GM12864 (cell line): Measurements from ENCODE around the gene PITPNB.

Source experiments
- DNase-seq: peaks from one replicate; pipeline ENCODE4 v3.0.0-alpha.2; 2011; ENCODE audit warnings: low read depth
- H3K4me3 ChIP-seq: 2 replicates; pipeline ENCODE4 v1.5.1; 2011; ENCODE audit warnings: mild to moderate bottlenecking, low read depth, low read length, control low read depth
- TF ChIP-seq, protein P1 (sequence below): IDR thresholded peaks from 2 replicates; pipeline ENCODE4 v1.5.1; 2011; ENCODE audit warnings: low read depth, mild to moderate bottlenecking, moderate library complexity, low read length, control low read depth, inconsistent platforms; ENCODE audit errors: missing control alignments

Gene PITPNB

DNA sequence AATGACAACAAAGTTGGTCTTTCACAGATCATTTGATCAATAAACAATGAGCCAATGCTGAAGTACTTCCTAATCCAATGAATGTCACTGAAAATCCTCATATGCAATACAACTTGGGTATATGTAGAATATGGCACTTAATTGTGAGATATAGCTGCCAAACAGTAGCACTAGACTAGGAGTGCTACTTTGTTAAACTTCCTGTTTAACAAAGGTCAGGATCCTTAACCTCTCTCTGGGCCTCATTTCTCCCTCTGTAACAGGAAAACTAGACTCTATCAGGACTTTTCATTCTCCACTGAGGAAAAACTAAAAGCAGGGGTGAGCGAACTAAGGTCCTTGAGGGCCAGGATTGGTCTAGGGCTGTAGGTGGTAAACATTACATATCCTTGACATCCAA is 56.1 kb downstream of the PITPNB start:
- H3K4me3 ChIP-seq = no peak overlapping the region
- DNase-seq = no peak
- TF ChIP-seq, protein P1, sequence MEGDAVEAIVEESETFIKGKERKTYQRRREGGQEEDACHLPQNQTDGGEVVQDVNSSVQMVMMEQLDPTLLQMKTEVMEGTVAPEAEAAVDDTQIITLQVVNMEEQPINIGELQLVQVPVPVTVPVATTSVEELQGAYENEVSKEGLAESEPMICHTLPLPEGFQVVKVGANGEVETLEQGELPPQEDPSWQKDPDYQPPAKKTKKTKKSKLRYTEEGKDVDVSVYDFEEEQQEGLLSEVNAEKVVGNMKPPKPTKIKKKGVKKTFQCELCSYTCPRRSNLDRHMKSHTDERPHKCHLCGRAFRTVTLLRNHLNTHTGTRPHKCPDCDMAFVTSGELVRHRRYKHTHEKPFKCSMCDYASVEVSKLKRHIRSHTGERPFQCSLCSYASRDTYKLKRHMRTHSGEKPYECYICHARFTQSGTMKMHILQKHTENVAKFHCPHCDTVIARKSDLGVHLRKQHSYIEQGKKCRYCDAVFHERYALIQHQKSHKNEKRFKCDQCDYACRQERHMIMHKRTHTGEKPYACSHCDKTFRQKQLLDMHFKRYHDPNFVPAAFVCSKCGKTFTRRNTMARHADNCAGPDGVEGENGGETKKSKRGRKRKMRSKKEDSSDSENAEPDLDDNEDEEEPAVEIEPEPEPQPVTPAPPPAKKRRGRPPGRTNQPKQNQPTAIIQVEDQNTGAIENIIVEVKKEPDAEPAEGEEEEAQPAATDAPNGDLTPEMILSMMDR = no peak

- no peak overlapping the region for H3K4me3 ChIP-seq
- no peak for DNase-seq
- TF ChIP-seq, protein P1 = no peak
Measured at GRCh38 chr22:27859336-27859735, 59.7 kb downstream of the PITPNB start.

DNA sequence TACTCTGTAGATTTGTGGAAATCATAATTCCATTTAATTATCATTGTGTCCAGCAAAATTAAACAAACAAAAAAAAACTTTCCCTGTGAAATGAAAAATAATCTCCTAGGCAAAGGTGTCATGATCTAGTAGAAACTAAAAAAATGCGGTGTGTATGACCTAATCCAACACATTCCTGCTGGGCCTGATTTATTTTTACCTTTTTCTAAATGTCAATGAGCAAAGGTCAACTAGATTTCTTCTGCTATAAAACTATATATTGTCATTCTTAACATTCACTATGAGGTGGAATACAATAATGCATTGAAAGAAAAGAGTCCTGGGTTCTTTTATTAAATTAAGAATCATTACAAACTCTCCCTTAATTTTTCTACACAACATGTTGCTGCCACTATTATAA is 60.4 kb downstream of the PITPNB start:
- TF ChIP-seq, protein P1 = no peak
- H3K4me3 ChIP-seq = no peak overlapping the region
- DNase-seq = no peak

DNA sequence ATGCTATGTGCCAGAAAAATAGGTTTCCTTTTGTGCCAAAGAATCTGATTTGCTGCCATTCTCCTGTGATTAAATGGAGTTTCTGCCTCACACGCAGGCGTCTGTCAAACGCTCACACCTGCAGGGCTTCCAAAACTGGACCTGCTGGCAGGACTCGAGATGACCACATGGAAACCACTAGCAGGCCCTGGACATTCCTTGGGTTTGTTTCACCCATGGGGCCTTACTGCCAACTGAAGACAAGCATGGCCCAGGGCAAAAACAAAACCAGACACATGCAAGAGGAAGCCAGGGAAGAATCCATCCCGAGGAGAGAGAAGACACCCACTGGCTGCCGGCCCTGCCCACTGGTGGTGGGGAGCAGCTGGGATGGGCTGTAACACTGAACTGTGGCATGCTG is 61.6 kb downstream of the PITPNB start:
- TF ChIP-seq, protein P1 = no peak
- no peak for DNase-seq
- H3K4me3 ChIP-seq = no peak overlapping the region

GRCh38 chr22:27856386-27856785 is 62.7 kb downstream of the PITPNB start:
- TF ChIP-seq, protein P1 = no peak
- no peak overlapping the region for H3K4me3 ChIP-seq
- DNase-seq = no peak

- DNase-seq = no peak
- TF ChIP-seq, protein P1 = no peak
- no peak overlapping the region for H3K4me3 ChIP-seq
Measured at GRCh38 chr22:27853424-27853823, 65.6 kb downstream of the PITPNB start.

DNA sequence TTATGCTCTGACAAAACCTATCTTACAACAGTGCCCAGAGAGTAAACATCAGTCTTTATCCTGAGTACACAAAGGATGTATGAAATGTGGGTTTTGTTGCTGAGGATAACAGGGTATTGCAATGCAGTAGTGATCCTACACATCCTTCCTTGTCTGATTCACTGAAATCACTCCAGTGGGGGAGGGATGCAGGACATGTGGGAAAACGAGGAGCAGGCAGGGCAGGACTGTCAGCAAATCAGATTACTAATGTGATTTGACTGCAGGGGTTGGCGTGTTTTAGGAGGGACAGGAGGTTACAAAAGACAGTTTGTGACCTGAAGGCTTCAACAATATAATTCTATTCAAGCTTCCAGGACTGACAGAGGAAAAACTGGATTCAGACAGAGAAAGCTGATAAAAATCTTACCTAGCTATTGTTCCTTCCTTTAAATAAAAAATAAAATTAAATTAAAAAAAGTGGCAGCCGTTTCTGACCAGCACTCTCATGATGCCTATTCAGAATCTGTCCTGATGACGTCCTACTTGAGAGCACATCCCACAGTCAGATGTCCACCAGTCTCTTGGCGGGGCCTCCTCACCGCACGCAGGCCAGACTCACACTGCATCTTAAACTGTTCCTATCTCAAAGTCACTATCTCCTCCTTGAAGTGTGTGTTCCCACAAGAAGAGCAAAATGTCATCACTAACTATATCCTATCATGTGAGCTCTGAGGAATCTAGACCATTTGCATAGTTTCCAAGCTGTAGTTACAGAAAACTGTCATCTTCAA is 66.9 kb downstream of the PITPNB start:
- no peak for DNase-seq
- no peak overlapping the region for H3K4me3 ChIP-seq
- TF ChIP-seq, protein P1 = no peak
